ENCODE results near the gene FGF14. TPM values are rescaled to one million over a fixed set of nuclear protein-coding genes. Genes with fewer than 3 reads are reported as not detected.

Gene FGF14
- total RNA-seq, 1 experiment from 2014 or later: 0.22 TPM

GRCh38 chr13:101930331-101930730 lies 471.5 kb downstream of the FGF14 start:
- H3K4me2 ChIP-seq (ENCODE audit: insufficient read depth, insufficient read length, low read length): no peak overlapping the region
- H3K9ac ChIP-seq (ENCODE audit: extremely low read depth, insufficient read length, low read length): no peak overlapping the region
- H3K27ac ChIP-seq (ENCODE audit: insufficient read length, low read depth, low read length): no peak overlapping the region
- no peaks in the 10 kb centered on the region for H4K20me1 ChIP-seq (ENCODE audit: control insufficient read depth, insufficient read depth, insufficient read length)
- H3K56ac ChIP-seq (ENCODE audit: insufficient read length, low read depth, low read length): no peak overlapping the region
- H3K79me2 ChIP-seq (ENCODE audit: insufficient read depth, low read length): no peaks in the 10 kb centered on the region
- Mint-ChIP-seq H3K4me1 (peaks cover 4% of the 10 kb centered on the region in 2 experiments; a peak in 3 of 4 replicates), H3K27ac (no peak overlapping the region), H3K27me3 (ENCODE audit: low read depth) (no peaks in the 10 kb centered on the region), H3K36me3 (ENCODE audit: insufficient read depth in 1 of 3, low read depth in 3 of 3) (no peaks in the 10 kb centered on the region), H3K4me3 (no peak overlapping the region), H3K9me3 (no peaks in the 10 kb centered on the region)
- no peak overlapping the region for H2BK120ac ChIP-seq (ENCODE audit: low read depth, low read length, poor library complexity, severe bottlenecking)
- no peaks in the 10 kb centered on the region for H3K23me2 ChIP-seq (ENCODE audit: insufficient read length, low read depth, low read length, poor library complexity, severe bottlenecking)
- no peak overlapping the region for H4K5ac ChIP-seq (ENCODE audit: insufficient read length, low read depth, low read length)
- DNase-seq: no peak
- no peak overlapping the region for H3K23ac ChIP-seq (ENCODE audit: insufficient read length, low read depth, low read length)
- H3K18ac ChIP-seq (ENCODE audit: insufficient read length, low read depth, low read length): no peak overlapping the region
- H2AFZ ChIP-seq (ENCODE audit: low read length): no peak overlapping the region
- no peak overlapping the region for H3K4ac ChIP-seq (ENCODE audit: low read depth, low read length)
- H3K14ac ChIP-seq (ENCODE audit: insufficient read depth, low read length): no peak overlapping the region
- no peaks in the 10 kb centered on the region for H3K9me3 ChIP-seq (ENCODE audit: control insufficient read depth, low read depth, low read length)
- H3K4me1 ChIP-seq (ENCODE audit: insufficient read depth, low read length): no peaks in the 10 kb centered on the region
- H4K8ac ChIP-seq (replicated peaks; ENCODE audit: insufficient read length, low read depth, low read length): no peak overlapping the region
- no peak overlapping the region for H2AK5ac ChIP-seq (ENCODE audit: insufficient read length, low read length)
- H3T11ph ChIP-seq (ENCODE audit: low read length): no peak overlapping the region
- no peak overlapping the region for H4K91ac ChIP-seq (ENCODE audit: insufficient read length, low read depth, low read length)
- H2BK12ac ChIP-seq (ENCODE audit: insufficient read length, low read depth, low read length): no peak overlapping the region
- H2BK15ac ChIP-seq (ENCODE audit: low read depth, low read length): no peak overlapping the region
- no peak for TF ChIP-seq CTCF (conservative IDR thresholded peaks at IDR 0.05)
- no CpG with 5 or more reads among the region's 2 CpGs for WGBS (ENCODE audit: extremely low coverage, insufficient read length, low lambda C conversion rate)
- no peaks in the 10 kb centered on the region for H3K27me3 ChIP-seq (ENCODE audit: insufficient read depth, low read length)
- no peak overlapping the region for H2BK20ac ChIP-seq (ENCODE audit: low read depth, low read length, poor library complexity, severe bottlenecking)
- H2BK5ac ChIP-seq (ENCODE audit: insufficient read length, low read length): no peak overlapping the region
- H3K79me1 ChIP-seq (ENCODE audit: insufficient read depth, low read depth, low read length, poor library complexity, severe bottlenecking): no peaks in the 10 kb centered on the region

Data from H9 (cell line).